NCI-H345 treated with DMSO at 0.1 percent for 48 hours (cell line): ENCODE data around the gene PLBD2.
"Not testable (repeated sequence)": the region's sequence is repeated elsewhere in the genome, so short reads cannot be mapped to it uniquely, and the experiment has no call there.

Experiments used
- DNase-seq: peaks from one replicate; lab custom pipeline; 2025; ENCODE audit not compliant: unreplicated experiment; lab: John Stamatoyannopoulos, UW

The PLBD2 gene

DNA sequence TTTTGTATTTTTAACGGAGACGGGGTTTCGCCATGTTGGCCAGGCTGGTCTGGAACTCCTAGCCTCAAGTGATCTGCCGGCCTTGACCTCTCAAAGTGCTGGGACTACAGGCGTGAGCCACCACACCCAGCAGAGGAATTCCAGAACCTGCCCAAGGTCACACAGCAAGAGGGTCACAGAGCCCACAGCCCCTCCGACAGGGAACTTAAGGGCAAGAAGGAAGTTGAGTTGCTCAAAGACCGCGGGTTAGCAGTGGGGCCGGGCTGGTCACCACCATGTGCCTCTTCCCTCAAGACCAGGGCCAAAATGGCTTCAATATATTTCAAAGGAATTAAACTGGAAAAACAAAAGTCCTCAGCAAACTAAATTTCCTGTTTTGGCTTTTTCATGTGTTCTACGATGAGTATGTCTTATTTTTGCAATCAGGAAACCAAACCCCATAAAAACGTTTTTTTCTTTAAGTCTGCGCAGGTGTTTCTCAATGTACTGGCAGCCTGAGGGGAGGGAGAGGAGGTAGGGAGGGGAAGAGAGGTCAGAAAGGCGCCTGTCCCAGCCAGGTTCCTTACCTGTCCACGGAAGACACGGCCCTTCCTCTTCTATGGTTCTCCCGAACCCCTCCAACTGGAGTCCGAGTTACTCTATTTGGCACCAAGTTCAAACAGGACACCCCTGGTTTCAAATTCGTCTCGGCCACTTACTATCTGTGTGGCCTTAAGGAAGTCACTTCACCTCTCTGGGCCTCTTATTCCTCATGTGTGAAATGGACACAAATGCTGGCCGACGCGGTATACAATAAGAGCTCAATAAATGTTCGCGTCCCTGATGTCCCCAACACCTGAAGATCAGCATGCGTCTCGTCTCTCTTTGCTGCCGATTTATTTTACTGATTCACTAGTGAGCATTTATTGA lies 24.3 kb upstream of the PLBD2 start:
- no peak for DNase-seq

- DNase-seq = peak; percentile 49
Measured at GRCh38 chr12:113334786-113335539, 23.4 kb upstream of the PLBD2 start, which contains the start of gene SLC8B1. Gene SLC8B1, minus strand, starts transcription at chr12:113335109. Its CDS starts 2,231 bp downstream, at chr12:113332878.

- no peak for DNase-seq
Measured at GRCh38 chr12:113339540-113339939, 18.8 kb upstream of the PLBD2 start.

- DNase-seq = no peak
Measured at GRCh38 chr12:113340061-113340460, 18.3 kb upstream of the PLBD2 start.

- DNase-seq = no peak
Measured at GRCh38 chr12:113341535-113341934, 16.9 kb upstream of the PLBD2 start.

GRCh38 chr12:113345318-113345717 lies 13.1 kb upstream of the PLBD2 start:
- no peak for DNase-seq

DNA sequence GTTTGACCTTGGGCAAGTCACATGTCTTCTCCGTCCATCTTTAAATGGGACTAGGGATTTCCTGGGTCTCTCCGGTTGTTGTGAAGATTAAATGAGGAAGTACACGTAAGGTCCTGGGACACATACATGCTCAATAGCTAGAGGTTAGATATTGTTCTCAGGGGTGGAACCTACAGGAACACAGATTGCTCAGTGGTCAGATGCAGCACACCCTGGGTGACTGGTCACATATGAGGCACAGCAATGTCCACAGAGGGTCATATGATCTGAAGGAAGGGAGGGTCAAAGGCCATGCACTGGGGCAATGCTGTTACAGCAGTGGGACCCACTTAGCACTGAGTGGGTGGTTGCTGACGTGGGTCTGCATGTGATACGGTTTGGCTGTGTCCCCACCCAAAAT lies 12.0 kb upstream of the PLBD2 start:
- no peak for DNase-seq

GRCh38 chr12:113347107-113347506 lies 11.3 kb upstream of the PLBD2 start:
- DNase-seq = no peak

- no peak for DNase-seq
Measured at GRCh38 chr12:113347892-113348291, 10.5 kb upstream of the PLBD2 start.

GRCh38 chr12:113348849-113349536 lies 9.4 kb upstream of the PLBD2 start:
- no peak for DNase-seq

GRCh38 chr12:113351089-113351488 lies 7.3 kb upstream of the PLBD2 start:
- no peak for DNase-seq

- DNase-seq = not testable (repeated sequence)
Measured at GRCh38 chr12:113354192-113354591, 4.2 kb upstream of the PLBD2 start.

DNA sequence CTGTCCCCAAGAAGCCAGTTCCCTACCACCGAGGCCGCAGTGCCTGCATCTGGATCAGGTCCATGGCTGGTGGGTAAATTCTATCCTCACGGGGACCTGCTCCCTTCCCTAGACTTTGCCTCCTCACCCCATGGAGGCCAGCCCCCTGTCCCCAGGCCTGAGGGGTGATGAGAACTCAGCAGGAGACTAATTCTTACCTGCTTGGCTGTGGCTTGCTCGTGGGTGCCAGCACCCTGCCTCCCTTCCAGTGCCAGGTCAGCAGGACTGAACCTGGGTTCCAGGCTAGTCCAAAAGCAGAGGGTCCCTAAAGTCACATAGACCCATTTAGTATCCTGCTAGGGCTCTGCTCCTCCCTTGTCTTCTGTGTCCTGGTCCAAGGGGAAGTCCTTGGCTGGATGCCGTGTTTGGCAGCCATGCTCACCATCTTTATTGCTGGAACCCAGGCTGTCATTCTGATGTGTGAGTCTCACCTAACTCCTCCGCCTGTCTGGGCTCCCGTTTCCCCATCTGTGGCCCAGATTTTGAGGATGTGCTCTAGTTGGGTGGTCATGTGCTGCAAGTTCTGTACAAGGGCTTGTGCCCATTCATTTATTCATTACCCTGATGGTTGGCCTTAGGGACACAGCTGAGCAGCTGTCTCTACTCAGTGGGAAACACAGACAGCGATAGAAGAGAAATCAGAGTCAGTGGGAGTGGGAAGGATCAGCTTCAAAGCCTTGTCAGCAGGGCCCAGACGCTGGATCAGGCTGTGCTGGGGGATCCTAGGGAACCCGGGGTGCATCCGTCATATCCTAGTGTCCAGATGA lies 949 bp downstream of the PLBD2 start:
- DNase-seq = no peak

- DNase-seq = no peak
Measured at GRCh38 chr12:113359939-113360748, 1.8 kb downstream of the PLBD2 start.

- DNase-seq = no peak
Measured at GRCh38 chr12:113361574-113362370, 3.4 kb downstream of the PLBD2 start.

DNA sequence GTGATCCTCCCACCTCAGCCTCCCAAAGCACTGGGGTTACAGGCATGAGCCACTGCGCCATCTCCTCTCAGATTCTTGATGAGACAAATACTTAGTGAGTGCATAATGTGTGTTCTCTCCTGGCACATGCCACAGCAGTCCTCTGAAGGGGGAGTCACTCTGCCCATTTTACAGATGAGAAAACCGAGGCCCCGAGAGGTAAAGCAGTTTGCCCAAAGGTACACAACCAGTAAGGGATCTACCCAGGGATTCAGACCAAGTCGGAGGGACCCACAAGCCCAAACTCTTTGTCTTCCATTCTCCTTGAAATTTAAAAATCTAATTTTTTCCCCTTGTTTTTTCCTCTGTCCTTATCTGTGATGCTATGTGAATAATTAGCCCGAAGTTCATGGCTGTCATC lies 6.3 kb downstream of the PLBD2 start:
- no peak for DNase-seq

DNA sequence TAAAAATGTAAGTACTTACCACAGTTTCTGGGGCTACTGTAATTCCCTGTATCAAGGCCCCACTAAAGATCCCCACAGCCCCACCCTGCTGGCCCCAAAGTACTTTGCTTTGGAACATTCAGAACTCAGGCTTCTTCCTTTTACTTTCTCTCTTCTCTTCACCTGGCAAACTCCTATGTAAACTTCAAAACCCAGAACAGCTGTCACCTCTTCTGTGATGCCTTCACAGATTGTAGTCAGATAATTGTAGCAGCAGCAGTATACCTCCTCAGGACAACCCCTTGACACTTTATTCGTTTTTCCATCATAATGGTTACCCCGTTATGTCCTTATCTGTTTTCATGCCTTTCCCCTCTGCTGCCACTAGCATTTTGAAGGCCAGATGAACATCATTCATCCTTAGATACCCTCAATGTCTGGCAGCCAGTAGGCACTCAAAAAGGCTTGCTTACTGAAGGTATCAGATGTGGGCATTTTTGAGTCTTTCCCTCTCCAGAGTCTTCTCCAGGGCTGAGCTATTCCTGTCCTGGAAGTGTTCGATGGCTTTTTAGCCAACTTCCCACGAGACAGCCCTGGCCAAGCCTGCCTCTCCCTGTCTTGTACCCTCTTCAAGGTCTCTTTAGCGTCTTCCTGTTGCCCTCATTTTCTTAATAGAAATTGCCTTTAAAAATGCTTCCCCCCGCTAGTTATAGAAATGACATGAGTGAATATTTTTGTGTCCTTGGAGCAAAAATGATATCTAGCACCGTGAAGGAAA lies 7.4 kb downstream of the PLBD2 start:
- DNase-seq = no peak

- DNase-seq = no peak
Measured at GRCh38 chr12:113366827-113367226, 8.4 kb downstream of the PLBD2 start.
